Keratinocyte (primary cell): Measurements from ENCODE around the gene FAIM2. TPM values are rescaled to one million over a fixed set of nuclear protein-coding genes. Genes with fewer than 3 reads are reported as not detected.

Source experiments
- DNase-seq: peaks from one replicate; pipeline ENCODE4 v3.0.0-alpha.2; 2011; ENCODE audit warnings: low read depth, missing footprints, low spot score
- FAIRE-seq: peaks from 2 replicates; lab custom pipeline; 2011; peaks lifted over from hg19 to GRCh38; lab: Jason Lieb, UNC
- H2AFZ ChIP-seq: 2 replicates; pipeline ENCODE4 v1.6.0; 2012; ENCODE audit warnings: low read length, control low read depth, inconsistent platforms; ENCODE audit not compliant: control insufficient read depth
- H3K27ac ChIP-seq: 2 replicates; pipeline ENCODE4 v1.5.1; 2011; ENCODE audit warnings: low read length; ENCODE audit not compliant: control insufficient read depth, insufficient read depth
- H3K27me3 ChIP-seq: 3 replicates; pipeline ENCODE4 v1.6.0; 2011; ENCODE audit warnings: low read length; ENCODE audit not compliant: control insufficient read depth, insufficient read depth; ENCODE audit errors: extremely low read depth
- H3K36me3 ChIP-seq, 2 experiments: 2 replicates in 1 of 2; 3 replicates in 1 of 2; pipeline ENCODE4 v1.5.1; 2011; ENCODE audit warnings: low read length in 2 of 2, mild to moderate bottlenecking in 1 of 2; ENCODE audit not compliant: control insufficient read depth in 2 of 2, insufficient read depth in 2 of 2; ENCODE audit errors: extremely low read depth in 1 of 2
- H3K4me1 ChIP-seq: 3 replicates; pipeline ENCODE4 v1.5.1; 2011; ENCODE audit warnings: low read length; ENCODE audit not compliant: control insufficient read depth, insufficient read depth; ENCODE audit errors: extremely low read depth
- H3K4me2 ChIP-seq: 3 replicates; pipeline ENCODE4 v1.6.0; 2011; ENCODE audit warnings: low read depth, low read length; ENCODE audit not compliant: control insufficient read depth, insufficient read depth; ENCODE audit errors: extremely low read depth
- H3K4me3 ChIP-seq, 3 experiments: fragments of 200-600 bp in 1 of 3; sonication (generic) in 1 of 3; 2 replicates in 2 of 3; 3 replicates in 1 of 3; pipeline ENCODE4 v1.5.1; 2011 to 2016; ENCODE audit warnings: low read length in 3 of 3, mild to moderate bottlenecking in 3 of 3, control low read depth in 2 of 3, inconsistent platforms in 1 of 3, low read depth in 1 of 3, mixed read lengths in 1 of 3, mixed run types in 1 of 3, moderate library complexity in 1 of 3; ENCODE audit not compliant: control insufficient read depth in 2 of 3, insufficient read depth in 2 of 3; ENCODE audit errors: extremely low read depth in 1 of 3
- H3K79me2 ChIP-seq: 2 replicates; pipeline ENCODE4 v1.6.0; 2012; ENCODE audit warnings: low read length; ENCODE audit not compliant: control insufficient read depth, insufficient read depth
- H3K9ac ChIP-seq: 3 replicates; pipeline ENCODE4 v1.6.0; 2011; ENCODE audit warnings: low read length; ENCODE audit not compliant: control insufficient read depth, insufficient read depth; ENCODE audit errors: extremely low read depth
- H3K9me1 ChIP-seq: 3 replicates; pipeline ENCODE4 v1.6.0; 2011; ENCODE audit warnings: low read length; ENCODE audit not compliant: control insufficient read depth, insufficient read depth; ENCODE audit errors: extremely low read depth
- H3K9me3 ChIP-seq: 2 replicates; pipeline ENCODE4 v1.5.1; 2012; ENCODE audit warnings: low read depth, low read length; ENCODE audit not compliant: control insufficient read depth
- H4K20me1 ChIP-seq: 3 replicates; pipeline ENCODE4 v1.6.0; 2011; ENCODE audit warnings: low read length; ENCODE audit not compliant: control insufficient read depth, insufficient read depth; ENCODE audit errors: extremely low read depth
- EZH2 ChIP-seq: IDR thresholded peaks from one replicate; pipeline ENCODE4 v1.6.1; 2012; ENCODE audit warnings: inconsistent platforms, mild to moderate bottlenecking, low read length, moderate library complexity
- dilution Hi-C: fragments of 300-500 bp; cut with MboI; formaldehyde crosslinking; loops from one replicate; pipeline ENCODE4 v1.7.0; 2020; ENCODE audit warnings: low sequenced_read_pairs; ENCODE audit not compliant: extremely low pct_ligation_motif_present
- polyA plus RNA-seq, 5 experiments: library from polyadenylated mRNA; depleted of rRNA in 3 of 5; stranded (reverse) in 3 of 5; stranded (forward) in 1 of 5; unstranded in 1 of 5; fragments of >200 nt; gene quantifications; 1 replicate in 1 of 5; 2 replicates in 3 of 5; 3 replicates in 1 of 5; pipeline versions ENCODE4 v1.2.1 to v1.2.3, GENCODE V29; 2011 to 2012; ENCODE audit warnings: missing spikeins in 2 of 5, low read depth in 1 of 5, low replicate concordance in 1 of 5
- TF ChIP-seq, protein P1 (sequence below), 3 experiments: IDR thresholded peaks in 1 of 3; conservative IDR thresholded peaks in 1 of 3; optimal IDR thresholded peaks in 1 of 3; 2 replicates in 2 of 3; 3 replicates in 1 of 3; pipeline versions ENCODE3 to v1.5.1; 2011; ENCODE audit warnings: low read length in 3 of 3, mild to moderate bottlenecking in 3 of 3, moderate library complexity in 2 of 3, control low read depth in 1 of 3, inconsistent platforms in 1 of 3; ENCODE audit not compliant: insufficient read depth in 2 of 3; ENCODE audit errors: extremely low read depth in 1 of 3

Gene FAIM2
- polyA plus RNA-seq, 1 donor (not counting 4 experiments of a cell fraction or from before 2014, with no cell fraction given): not detected

DNA sequence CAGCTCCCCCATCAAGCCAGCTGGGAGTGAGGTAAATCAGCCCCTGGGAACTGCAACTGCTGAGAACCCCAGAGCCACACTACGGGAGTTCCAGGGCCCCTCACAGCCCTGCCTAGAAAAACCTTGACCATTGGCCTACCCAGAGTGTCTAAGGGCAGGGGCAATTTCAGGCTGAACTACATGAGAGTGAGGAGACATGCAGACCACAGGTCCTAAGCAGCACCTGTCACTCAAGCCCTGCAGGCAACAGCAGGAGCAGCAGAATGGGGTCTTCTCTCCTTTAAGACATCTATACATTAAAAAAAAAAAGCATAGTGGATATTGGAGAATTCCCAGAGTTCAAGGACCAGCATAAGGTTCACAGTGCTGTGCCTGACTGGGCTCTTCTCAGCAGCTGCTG, 80.3 kb downstream of the FAIM2 start:
- Histone ChIP-seq H3K36me3 (peaks cover 3 to 6% of the 10 kb centered on the region in 2 experiments), H3K79me2 (peaks cover 55% of the 10 kb centered on the region), H3K27me3 (no peaks in the 10 kb centered on the region), H3K27ac (no peak overlapping the region), H3K9me3 (no peaks in the 10 kb centered on the region), H3K4me3 (no peak overlapping the region), H3K4me1 (peaks cover 29% of the 10 kb centered on the region), H3K4me2 (no peak overlapping the region), H2AFZ (no peak overlapping the region), H4K20me1 (peaks cover 14% of the 10 kb centered on the region), H3K9me1 (peaks cover 11% of the 10 kb centered on the region), H3K9ac (no peak overlapping the region)
- dilution Hi-C loops: no loop called here
- DNase-seq: no peak
- TF ChIP-seq, protein P1, sequence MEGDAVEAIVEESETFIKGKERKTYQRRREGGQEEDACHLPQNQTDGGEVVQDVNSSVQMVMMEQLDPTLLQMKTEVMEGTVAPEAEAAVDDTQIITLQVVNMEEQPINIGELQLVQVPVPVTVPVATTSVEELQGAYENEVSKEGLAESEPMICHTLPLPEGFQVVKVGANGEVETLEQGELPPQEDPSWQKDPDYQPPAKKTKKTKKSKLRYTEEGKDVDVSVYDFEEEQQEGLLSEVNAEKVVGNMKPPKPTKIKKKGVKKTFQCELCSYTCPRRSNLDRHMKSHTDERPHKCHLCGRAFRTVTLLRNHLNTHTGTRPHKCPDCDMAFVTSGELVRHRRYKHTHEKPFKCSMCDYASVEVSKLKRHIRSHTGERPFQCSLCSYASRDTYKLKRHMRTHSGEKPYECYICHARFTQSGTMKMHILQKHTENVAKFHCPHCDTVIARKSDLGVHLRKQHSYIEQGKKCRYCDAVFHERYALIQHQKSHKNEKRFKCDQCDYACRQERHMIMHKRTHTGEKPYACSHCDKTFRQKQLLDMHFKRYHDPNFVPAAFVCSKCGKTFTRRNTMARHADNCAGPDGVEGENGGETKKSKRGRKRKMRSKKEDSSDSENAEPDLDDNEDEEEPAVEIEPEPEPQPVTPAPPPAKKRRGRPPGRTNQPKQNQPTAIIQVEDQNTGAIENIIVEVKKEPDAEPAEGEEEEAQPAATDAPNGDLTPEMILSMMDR (optimal IDR thresholded peaks at IDR 0.05 in 1 of 3, IDR thresholded peaks at IDR 0.05 in 1 of 3, conservative IDR thresholded peaks at IDR 0.05 in 1 of 3; ENCODE audit: extremely low read depth in 1 of 3, insufficient read depth in 2 of 3, low read length in 3 of 3): no peak
- no peak for TF ChIP-seq EZH2
- no peak for FAIRE-seq

DNA sequence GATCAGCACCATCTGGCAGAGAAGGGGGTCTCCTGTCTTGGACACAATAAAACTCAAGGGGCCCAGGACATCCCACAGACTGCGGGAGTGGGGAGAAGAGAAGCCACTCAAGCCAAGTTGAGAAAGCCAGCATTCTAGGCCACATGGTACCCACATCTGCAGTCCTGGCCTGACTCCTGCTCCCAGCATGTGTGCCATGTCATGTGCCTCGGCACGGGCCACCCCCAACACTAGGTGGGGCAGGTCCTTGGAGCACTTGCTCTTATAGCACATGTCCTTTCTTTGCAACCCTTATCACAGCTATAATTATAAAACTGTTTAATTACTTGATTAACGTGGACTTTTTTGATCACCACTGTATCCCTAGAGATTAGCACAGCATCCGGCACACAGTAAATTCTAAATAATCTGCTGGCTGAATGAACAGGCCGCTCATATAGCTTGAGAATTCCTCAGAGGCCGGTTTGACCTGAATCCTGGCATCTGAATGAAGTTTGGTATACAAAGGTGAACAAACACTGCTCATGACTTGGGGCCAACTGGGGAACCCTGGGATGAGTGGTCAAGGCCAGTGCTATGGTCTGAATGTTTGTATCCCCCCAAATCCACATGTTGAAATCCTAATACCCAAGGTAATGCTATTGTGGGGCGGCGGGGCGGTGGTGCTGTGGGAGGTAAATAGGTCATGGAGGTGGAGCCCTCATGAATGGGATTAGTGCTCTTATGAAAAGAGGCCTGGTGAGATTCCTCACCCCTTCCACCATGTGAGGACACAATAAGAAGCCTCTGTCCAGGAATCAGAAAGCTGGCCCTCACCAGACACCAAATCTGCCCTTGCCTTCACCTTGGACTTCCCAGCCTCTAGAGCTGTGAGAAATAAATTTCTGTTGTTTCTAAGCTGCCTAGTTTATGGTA, 82.1 kb downstream of the FAIM2 start:
- H3K79me2 ChIP-seq: peaks cover 51% of the 10 kb centered on the region
- dilution Hi-C loops: no loop called here
- H3K9ac ChIP-seq: no peak overlapping the region

More for the DNA sequence above, 82.1 kb downstream of the FAIM2 start:
- FAIRE-seq: no peak
- Histone ChIP-seq H3K9me1 (peaks cover 8% of the 10 kb centered on the region), H4K20me1 (peaks cover 14% of the 10 kb centered on the region), H3K27ac (no peak overlapping the region), H3K27me3 (no peaks in the 10 kb centered on the region), H3K4me3 (no peak overlapping the region), H3K9me3 (no peaks in the 10 kb centered on the region), H2AFZ (no peak overlapping the region), H3K4me1 (peaks cover 20% of the 10 kb centered on the region), H3K36me3 (peaks cover 3 to 6% of the 10 kb centered on the region in 2 experiments), H3K4me2 (no peak overlapping the region)
- TF ChIP-seq EZH2: no peak
- TF ChIP-seq, protein P1 (optimal IDR thresholded peaks at IDR 0.05 in 1 of 3, IDR thresholded peaks at IDR 0.05 in 1 of 3, conservative IDR thresholded peaks at IDR 0.05 in 1 of 3; ENCODE audit: extremely low read depth in 1 of 3, insufficient read depth in 2 of 3, low read length in 3 of 3): no peak
- no peak for DNase-seq
